GM23338 (cell line): Measurements from ENCODE around the gene CYSTM1.

Source experiments
- CREB1 ChIP-seq: fragments of 250-450 bp; sonication (Bioruptor Pico); IDR thresholded peaks from 2 replicates; pipeline ENCODE4 v1.5.0; 2020; ENCODE audit warnings: low read depth, mild to moderate bottlenecking, moderate library complexity
- EZH2 ChIP-seq: fragments of 200-600 bp; sonication (generic); IDR thresholded peaks from one replicate; pipeline ENCODE4 v1.8.0; 2017; ENCODE audit warnings: antibody characterized with exemption, mild to moderate bottlenecking, low read depth; ENCODE audit not compliant: unreplicated experiment
- EZH2phosphoT487 ChIP-seq: fragments of 200-600 bp; sonication (generic); IDR thresholded peaks from one replicate; pipeline ENCODE4 v1.8.1; 2018; ENCODE audit warnings: antibody characterized with exemption; ENCODE audit not compliant: unreplicated experiment
- JUNB ChIP-seq: IDR thresholded peaks from one replicate; pipeline ENCODE4 v1.6.1; 2016; ENCODE audit warnings: antibody characterized with exemption; ENCODE audit not compliant: unreplicated experiment
- NANOG ChIP-seq: IDR thresholded peaks from 2 replicates; pipeline ENCODE4 v1.6.1; 2016; ENCODE audit warnings: antibody characterized with exemption, borderline replicate concordance
- POLR2AphosphoS5 ChIP-seq: IDR thresholded peaks from 2 replicates; pipeline ENCODE4 v1.6.1; 2016; ENCODE audit warnings: antibody characterized with exemption, low read depth
- STAT1 ChIP-seq: IDR thresholded peaks from one replicate; pipeline ENCODE4 v1.6.1; 2016; ENCODE audit warnings: antibody characterized with exemption; ENCODE audit not compliant: unreplicated experiment
- ZNF114 ChIP-seq: fragments of 250-450 bp; sonication (Bioruptor Pico); IDR thresholded peaks from 2 replicates; pipeline ENCODE4 v1.5.0; 2020; ENCODE audit warnings: mild to moderate bottlenecking, moderate library complexity
- ZNF331 ChIP-seq: fragments of 250-450 bp; sonication (Bioruptor Pico); IDR thresholded peaks from 2 replicates; pipeline ENCODE4 v1.5.0; 2020; ENCODE audit warnings: low read depth, mild to moderate bottlenecking, moderate library complexity
- TF ChIP-seq, protein P1 (sequence below), 2 experiments: fragments of 200-600 bp in 1 of 2; sonication (generic) in 1 of 2; conservative IDR thresholded peaks; 2 replicates each; pipeline versions ENCODE4 v1.5.1 to v1.6.1; 2016 to 2017; ENCODE audit warnings: antibody characterized with exemption in 2 of 2, low read depth in 2 of 2, mild to moderate bottlenecking in 2 of 2, moderate library complexity in 1 of 2
- TF ChIP-seq, protein P2 (sequence below): IDR thresholded peaks from one replicate; pipeline ENCODE4 v1.6.1; 2018; ENCODE audit warnings: antibody characterized with exemption; ENCODE audit not compliant: unreplicated experiment
- TF ChIP-seq, protein P3 (sequence below): IDR thresholded peaks from 2 replicates; pipeline ENCODE4 v1.6.1; 2016; ENCODE audit warnings: antibody characterized with exemption
- TF ChIP-seq, protein P4 (sequence below): fragments of 250-450 bp; sonication (Bioruptor Pico); IDR thresholded peaks from 2 replicates; pipeline ENCODE4 v1.5.0; 2020; ENCODE audit warnings: mild to moderate bottlenecking, moderate library complexity

DNA sequence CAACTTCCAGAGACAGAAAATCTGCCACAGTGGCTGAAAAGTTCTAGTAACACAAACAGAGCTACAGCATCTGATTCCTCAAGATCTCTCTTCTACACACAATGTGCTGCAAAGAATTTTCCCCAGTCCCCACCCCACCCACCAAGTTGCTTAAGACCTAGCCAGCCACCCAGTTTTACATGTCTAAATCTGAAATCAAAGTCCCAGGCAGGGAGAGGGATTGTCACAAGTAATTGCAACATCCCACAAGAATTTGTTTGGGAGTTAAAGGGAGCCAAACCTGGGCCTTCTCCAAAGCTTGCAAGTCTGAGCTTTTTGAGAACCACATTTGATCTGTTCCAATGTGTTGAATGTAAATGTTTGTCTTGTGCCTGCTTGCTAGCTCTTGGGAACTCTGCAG lies 33.7 kb upstream of the CYSTM1 start:
- TF ChIP-seq, protein P1, sequence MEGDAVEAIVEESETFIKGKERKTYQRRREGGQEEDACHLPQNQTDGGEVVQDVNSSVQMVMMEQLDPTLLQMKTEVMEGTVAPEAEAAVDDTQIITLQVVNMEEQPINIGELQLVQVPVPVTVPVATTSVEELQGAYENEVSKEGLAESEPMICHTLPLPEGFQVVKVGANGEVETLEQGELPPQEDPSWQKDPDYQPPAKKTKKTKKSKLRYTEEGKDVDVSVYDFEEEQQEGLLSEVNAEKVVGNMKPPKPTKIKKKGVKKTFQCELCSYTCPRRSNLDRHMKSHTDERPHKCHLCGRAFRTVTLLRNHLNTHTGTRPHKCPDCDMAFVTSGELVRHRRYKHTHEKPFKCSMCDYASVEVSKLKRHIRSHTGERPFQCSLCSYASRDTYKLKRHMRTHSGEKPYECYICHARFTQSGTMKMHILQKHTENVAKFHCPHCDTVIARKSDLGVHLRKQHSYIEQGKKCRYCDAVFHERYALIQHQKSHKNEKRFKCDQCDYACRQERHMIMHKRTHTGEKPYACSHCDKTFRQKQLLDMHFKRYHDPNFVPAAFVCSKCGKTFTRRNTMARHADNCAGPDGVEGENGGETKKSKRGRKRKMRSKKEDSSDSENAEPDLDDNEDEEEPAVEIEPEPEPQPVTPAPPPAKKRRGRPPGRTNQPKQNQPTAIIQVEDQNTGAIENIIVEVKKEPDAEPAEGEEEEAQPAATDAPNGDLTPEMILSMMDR (conservative IDR thresholded peaks at IDR 0.05; ENCODE audit: low read depth in 2 of 2), result no peak
- TF ChIP-seq JUNB, result no peak
- TF ChIP-seq CREB1 (CRISPR knock-in tag), result no peak
- no peak for TF ChIP-seq EZH2
- TF ChIP-seq, protein P2, sequence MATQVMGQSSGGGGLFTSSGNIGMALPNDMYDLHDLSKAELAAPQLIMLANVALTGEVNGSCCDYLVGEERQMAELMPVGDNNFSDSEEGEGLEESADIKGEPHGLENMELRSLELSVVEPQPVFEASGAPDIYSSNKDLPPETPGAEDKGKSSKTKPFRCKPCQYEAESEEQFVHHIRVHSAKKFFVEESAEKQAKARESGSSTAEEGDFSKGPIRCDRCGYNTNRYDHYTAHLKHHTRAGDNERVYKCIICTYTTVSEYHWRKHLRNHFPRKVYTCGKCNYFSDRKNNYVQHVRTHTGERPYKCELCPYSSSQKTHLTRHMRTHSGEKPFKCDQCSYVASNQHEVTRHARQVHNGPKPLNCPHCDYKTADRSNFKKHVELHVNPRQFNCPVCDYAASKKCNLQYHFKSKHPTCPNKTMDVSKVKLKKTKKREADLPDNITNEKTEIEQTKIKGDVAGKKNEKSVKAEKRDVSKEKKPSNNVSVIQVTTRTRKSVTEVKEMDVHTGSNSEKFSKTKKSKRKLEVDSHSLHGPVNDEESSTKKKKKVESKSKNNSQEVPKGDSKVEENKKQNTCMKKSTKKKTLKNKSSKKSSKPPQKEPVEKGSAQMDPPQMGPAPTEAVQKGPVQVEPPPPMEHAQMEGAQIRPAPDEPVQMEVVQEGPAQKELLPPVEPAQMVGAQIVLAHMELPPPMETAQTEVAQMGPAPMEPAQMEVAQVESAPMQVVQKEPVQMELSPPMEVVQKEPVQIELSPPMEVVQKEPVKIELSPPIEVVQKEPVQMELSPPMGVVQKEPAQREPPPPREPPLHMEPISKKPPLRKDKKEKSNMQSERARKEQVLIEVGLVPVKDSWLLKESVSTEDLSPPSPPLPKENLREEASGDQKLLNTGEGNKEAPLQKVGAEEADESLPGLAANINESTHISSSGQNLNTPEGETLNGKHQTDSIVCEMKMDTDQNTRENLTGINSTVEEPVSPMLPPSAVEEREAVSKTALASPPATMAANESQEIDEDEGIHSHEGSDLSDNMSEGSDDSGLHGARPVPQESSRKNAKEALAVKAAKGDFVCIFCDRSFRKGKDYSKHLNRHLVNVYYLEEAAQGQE, result no peak
- no peak for TF ChIP-seq POLR2AphosphoS5
- TF ChIP-seq STAT1, result no peak
- TF ChIP-seq EZH2phosphoT487, result no peak
- TF ChIP-seq, protein P3, sequence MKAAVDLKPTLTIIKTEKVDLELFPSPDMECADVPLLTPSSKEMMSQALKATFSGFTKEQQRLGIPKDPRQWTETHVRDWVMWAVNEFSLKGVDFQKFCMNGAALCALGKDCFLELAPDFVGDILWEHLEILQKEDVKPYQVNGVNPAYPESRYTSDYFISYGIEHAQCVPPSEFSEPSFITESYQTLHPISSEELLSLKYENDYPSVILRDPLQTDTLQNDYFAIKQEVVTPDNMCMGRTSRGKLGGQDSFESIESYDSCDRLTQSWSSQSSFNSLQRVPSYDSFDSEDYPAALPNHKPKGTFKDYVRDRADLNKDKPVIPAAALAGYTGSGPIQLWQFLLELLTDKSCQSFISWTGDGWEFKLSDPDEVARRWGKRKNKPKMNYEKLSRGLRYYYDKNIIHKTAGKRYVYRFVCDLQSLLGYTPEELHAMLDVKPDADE, result no peak
- no peak for TF ChIP-seq ZNF114 (CRISPR knock-in tag)
- TF ChIP-seq, protein P4, sequence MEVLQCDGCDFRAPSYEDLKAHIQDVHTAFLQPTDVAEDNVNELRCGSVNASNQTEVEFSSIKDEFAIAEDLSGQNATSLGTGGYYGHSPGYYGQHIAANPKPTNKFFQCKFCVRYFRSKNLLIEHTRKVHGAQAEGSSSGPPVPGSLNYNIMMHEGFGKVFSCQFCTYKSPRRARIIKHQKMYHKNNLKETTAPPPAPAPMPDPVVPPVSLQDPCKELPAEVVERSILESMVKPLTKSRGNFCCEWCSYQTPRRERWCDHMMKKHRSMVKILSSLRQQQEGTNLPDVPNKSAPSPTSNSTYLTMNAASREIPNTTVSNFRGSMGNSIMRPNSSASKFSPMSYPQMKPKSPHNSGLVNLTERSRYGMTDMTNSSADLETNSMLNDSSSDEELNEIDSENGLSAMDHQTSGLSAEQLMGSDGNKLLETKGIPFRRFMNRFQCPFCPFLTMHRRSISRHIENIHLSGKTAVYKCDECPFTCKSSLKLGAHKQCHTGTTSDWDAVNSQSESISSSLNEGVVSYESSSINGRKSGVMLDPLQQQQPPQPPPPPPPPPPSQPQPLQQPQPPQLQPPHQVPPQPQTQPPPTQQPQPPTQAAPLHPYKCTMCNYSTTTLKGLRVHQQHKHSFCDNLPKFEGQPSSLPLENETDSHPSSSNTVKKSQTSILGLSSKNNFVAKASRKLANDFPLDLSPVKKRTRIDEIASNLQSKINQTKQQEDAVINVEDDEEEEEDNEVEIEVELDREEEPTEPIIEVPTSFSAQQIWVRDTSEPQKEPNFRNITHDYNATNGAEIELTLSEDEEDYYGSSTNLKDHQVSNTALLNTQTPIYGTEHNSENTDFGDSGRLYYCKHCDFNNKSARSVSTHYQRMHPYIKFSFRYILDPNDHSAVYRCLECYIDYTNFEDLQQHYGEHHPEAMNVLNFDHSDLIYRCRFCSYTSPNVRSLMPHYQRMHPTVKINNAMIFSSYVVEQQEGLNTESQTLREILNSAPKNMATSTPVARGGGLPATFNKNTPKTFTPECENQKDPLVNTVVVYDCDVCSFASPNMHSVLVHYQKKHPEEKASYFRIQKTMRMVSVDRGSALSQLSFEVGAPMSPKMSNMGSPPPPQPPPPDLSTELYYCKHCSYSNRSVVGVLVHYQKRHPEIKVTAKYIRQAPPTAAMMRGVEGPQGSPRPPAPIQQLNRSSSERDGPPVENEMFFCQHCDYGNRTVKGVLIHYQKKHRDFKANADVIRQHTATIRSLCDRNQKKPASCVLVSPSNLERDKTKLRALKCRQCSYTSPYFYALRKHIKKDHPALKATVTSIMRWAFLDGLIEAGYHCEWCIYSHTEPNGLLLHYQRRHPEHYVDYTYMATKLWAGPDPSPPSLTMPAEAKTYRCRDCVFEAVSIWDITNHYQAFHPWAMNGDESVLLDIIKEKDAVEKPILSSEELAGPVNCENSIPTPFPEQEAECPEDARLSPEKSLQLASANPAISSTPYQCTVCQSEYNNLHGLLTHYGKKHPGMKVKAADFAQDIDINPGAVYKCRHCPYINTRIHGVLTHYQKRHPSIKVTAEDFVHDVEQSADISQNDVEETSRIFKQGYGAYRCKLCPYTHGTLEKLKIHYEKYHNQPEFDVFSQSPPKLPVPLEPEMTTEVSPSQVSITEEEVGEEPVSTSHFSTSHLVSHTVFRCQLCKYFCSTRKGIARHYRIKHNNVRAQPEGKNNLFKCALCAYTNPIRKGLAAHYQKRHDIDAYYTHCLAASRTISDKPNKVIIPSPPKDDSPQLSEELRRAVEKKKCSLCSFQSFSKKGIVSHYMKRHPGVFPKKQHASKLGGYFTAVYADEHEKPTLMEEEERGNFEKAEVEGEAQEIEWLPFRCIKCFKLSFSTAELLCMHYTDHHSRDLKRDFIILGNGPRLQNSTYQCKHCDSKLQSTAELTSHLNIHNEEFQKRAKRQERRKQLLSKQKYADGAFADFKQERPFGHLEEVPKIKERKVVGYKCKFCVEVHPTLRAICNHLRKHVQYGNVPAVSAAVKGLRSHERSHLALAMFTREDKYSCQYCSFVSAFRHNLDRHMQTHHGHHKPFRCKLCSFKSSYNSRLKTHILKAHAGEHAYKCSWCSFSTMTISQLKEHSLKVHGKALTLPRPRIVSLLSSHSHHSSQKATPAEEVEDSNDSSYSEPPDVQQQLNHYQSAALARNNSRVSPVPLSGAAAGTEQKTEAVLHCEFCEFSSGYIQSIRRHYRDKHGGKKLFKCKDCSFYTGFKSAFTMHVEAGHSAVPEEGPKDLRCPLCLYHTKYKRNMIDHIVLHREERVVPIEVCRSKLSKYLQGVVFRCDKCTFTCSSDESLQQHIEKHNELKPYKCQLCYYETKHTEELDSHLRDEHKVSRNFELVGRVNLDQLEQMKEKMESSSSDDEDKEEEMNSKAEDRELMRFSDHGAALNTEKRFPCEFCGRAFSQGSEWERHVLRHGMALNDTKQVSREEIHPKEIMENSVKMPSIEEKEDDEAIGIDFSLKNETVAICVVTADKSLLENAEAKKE (CRISPR knock-in tag), result no peak
- no peak for TF ChIP-seq NANOG
- TF ChIP-seq ZNF331 (CRISPR knock-in tag), result no peak
